Activated T-helper 2 cell treated with anti-CD3 and anti-CD28 coated beads, Interferon-gamma antibody, Interleukin-2, Interleukin-4, amounts not matched to agents 10 μg/mL and 5 μg/mL and 100 μg/mL, durations not matched to agents 14 hours and 24 hours and 36 hours (primary cell): ENCODE results near the gene BRI3BP. TPM values are rescaled to one million over a fixed set of nuclear protein-coding genes. Genes with fewer than 3 reads are reported as not detected.
"Not testable (repeated sequence)": the region's sequence is repeated elsewhere in the genome, so short reads cannot be mapped to it uniquely, and the experiment has no call there.

Experiments
- DNase-seq: peaks from one replicate; pipeline ENCODE4 v3.0.0; 2021; ENCODE audit warnings: low spot score
- H3K27ac Mint-ChIP-seq: one replicate; pipeline ENCODE4 v1.8.0; 2021; ENCODE audit warnings: mixed read lengths
- H3K27me3 Mint-ChIP-seq: one replicate; pipeline ENCODE4 v1.8.0; 2021; ENCODE audit warnings: low read depth, mixed read lengths
- H3K36me3 Mint-ChIP-seq: one replicate; pipeline ENCODE4 v1.8.0; 2021; ENCODE audit warnings: low read depth, mixed read lengths
- H3K4me1 Mint-ChIP-seq: one replicate; pipeline ENCODE4 v1.8.0; 2021; ENCODE audit warnings: low read depth, mixed read lengths
- H3K4me3 Mint-ChIP-seq: one replicate; pipeline ENCODE4 v1.8.0; 2021; ENCODE audit warnings: low read depth, mild to moderate bottlenecking, moderate library complexity, mixed read lengths
- H3K9me3 Mint-ChIP-seq: one replicate; pipeline ENCODE4 v1.8.0; 2021; ENCODE audit warnings: mixed read lengths
- intact Hi-C: fragments of 100-400 bp; cut with micrococcal nuclease; formaldehyde crosslinking; loops from one replicate; pipeline ENCODE4 v1.15.1; 2023
- total RNA-seq: library from RNA; stranded (reverse); gene quantifications from 2 replicates; pipeline ENCODE4 v1.2.3, GENCODE V29; 2022

The BRI3BP gene
- total RNA-seq, 1 donor from 2014 or later: 38.3 TPM

DNA sequence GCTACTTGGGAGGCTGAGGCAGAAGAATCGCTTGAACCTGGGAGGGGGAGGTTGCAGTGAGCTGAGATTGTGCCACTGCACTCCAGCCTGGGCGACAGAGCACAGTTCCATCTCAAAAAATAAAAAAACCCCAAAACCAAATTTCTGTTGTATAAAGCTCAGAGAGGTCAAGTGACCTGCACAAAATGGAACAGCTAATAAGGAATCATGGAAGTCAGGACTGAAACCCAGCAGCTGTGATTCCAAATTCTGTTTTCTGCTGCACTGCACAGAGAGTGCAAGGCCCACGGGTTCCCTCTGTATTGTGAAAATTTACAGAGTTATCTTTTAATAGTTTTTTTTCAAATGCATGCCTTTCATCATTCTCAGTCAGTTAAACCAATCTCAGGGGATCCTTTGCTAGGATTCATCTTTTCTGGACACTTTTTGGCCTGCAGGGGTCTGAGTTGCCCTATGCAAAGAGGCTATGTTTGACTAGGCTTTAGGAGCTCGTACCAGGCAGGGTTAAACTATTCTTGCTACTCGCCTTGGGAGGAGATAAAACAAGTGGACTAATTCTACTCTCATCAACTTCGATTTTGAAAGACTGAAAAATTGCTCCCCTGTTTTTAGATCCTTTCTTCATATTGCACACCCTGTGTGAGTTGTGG, 45.7 kb downstream of the BRI3BP start:
- no peaks in the 10 kb centered on the region for H3K27me3 Mint-ChIP-seq
- H3K27ac Mint-ChIP-seq: no peak overlapping the region
- no peak for DNase-seq
- intact Hi-C loops: no loop called here
- no peaks in the 10 kb centered on the region for H3K4me1 Mint-ChIP-seq
- H3K36me3 Mint-ChIP-seq: peaks cover 4% of the 10 kb centered on the region
- peaks cover 5% of the 10 kb centered on the region for H3K9me3 Mint-ChIP-seq
- no peak overlapping the region for H3K4me3 Mint-ChIP-seq

DNA sequence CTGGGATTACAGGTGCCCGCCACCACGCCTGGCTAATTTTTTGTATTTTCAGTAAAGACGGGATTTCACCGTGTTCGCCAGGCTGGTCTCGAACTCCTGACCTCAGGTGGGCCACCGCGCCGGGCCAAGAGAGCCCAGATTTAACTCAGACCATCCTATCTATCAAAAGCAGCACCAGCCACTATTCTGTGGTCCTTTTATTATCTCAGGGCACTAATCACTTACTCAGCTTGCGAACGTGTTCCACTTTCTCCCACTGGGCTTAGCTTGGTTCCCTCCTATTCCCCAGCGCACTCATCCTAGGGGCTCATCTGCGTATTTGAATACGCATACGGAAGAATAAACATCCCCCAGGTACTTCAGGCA, 55.6 kb downstream of the BRI3BP start:
- DNase-seq: no peak
- Mint-ChIP-seq H3K4me1 (peaks cover 9% of the 10 kb centered on the region), H3K36me3 (no peaks in the 10 kb centered on the region), H3K27ac (peak overlapping the region; percentile 53), H3K27me3 (no peaks in the 10 kb centered on the region), H3K4me3 (peak overlapping the region; percentile 86), H3K9me3 (no peaks in the 10 kb centered on the region)
- intact Hi-C loops: loop anchor here (1.0 kb wide), 2 partner anchors 16 to 56 kb away; partner anchors contain the start of genes AACS and BRI3BP

DNA sequence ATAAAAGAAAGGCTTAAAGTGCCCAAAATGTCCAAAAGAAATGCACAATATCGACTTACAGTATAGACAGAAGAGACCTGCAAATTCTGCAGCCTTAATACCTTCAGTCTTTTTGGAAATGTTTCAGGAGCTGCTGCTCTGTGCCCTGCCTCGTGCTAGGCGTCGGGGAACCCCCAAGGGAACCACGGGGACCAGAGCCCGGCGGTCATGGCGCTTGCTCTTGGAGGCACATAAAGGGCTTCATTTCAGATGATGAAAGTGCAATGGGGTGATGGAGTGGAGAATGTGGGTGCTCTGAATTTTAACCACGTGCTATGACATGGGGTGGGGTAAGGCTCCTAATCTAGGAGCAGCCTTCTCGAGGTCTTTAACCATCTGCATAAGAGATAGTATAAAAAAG, 57.0 kb downstream of the BRI3BP start:
- intact Hi-C loops: no loop called here
- H3K9me3 Mint-ChIP-seq: no peaks in the 10 kb centered on the region
- no peak overlapping the region for H3K27ac Mint-ChIP-seq
- DNase-seq: no peak
- H3K4me1 Mint-ChIP-seq: peaks cover 9% of the 10 kb centered on the region
- peak overlapping the region; percentile 21 for H3K4me3 Mint-ChIP-seq
- no peaks in the 10 kb centered on the region for H3K27me3 Mint-ChIP-seq
- H3K36me3 Mint-ChIP-seq: no peaks in the 10 kb centered on the region

DNA sequence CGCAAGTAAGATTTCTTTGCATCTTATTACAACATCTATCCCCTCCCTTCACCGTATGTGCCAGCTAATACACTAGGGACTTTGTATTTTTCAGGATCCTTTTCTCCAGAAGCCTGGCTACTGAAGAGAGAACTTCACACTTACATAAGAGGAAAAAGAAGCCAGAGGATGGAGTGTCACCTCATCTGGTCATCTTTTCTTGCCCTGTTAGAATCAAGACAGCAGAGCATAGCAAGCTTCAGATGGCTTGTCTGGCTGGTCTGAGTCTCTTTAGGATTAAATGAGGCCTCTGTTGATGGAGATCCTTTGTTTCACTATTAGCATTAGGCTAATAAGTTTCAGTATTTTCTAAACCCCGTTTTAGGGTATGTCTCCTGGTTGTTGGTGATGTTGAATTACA, 57.4 kb downstream of the BRI3BP start:
- Mint-ChIP-seq H3K4me3 (no peak overlapping the region), H3K27me3 (no peaks in the 10 kb centered on the region), H3K36me3 (no peaks in the 10 kb centered on the region), H3K4me1 (peaks cover 9% of the 10 kb centered on the region), H3K27ac (no peak overlapping the region), H3K9me3 (no peaks in the 10 kb centered on the region)
- DNase-seq: no peak
- intact Hi-C loops: no loop called here

DNA sequence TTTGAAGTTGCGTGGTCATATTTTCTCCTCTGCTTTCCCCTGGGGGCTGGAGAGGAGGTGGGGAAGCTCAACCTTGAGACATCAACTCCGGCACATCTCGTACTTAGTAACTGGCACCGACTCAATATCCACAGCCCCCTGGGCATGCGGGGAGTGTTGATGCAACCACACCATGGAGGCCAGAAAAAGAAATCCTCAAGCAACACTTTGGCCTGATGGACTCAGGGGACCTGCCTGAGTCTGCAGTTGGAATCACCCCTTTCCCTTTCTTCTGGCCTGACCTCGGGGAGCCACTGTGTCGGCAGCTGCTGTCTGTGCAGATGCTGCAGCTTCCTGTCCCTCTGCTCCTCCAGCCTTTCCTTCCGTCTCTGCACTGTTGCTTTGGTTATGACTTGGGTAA, 60.4 kb downstream of the BRI3BP start:
- Mint-ChIP-seq H3K27me3 (peaks cover 2% of the 10 kb centered on the region), H3K4me3 (no peak overlapping the region), H3K4me1 (peaks cover 9% of the 10 kb centered on the region), H3K9me3 (no peaks in the 10 kb centered on the region), H3K36me3 (no peaks in the 10 kb centered on the region), H3K27ac (no peak overlapping the region)
- no peak for DNase-seq
- intact Hi-C loops: no loop called here

DNA sequence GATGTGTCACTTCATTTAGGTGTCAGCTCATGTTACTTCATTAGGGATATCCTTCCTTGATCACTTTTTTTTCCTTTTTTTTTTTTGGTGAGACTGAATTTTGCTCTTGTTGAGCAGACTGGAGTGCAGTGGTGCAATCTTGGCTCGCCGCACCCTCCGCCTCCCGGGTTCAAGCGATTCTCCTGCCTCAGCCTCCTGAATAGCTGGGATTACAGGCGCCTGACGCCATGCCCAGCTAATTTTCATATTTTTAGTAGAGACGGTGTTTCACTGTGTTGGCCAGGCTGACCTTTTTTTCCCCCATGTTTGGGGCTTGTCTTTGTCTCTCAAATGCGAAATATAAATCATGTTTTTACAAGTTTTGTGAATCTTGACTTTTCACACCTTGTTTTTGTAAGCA, 62.1 kb downstream of the BRI3BP start:
- Mint-ChIP-seq H3K9me3 (no peaks in the 10 kb centered on the region), H3K36me3 (no peaks in the 10 kb centered on the region), H3K4me3 (no peak overlapping the region), H3K4me1 (peaks cover 2% of the 10 kb centered on the region), H3K27me3 (peaks cover 5% of the 10 kb centered on the region), H3K27ac (no peak overlapping the region)
- intact Hi-C loops: no loop called here
- no peak for DNase-seq

DNA sequence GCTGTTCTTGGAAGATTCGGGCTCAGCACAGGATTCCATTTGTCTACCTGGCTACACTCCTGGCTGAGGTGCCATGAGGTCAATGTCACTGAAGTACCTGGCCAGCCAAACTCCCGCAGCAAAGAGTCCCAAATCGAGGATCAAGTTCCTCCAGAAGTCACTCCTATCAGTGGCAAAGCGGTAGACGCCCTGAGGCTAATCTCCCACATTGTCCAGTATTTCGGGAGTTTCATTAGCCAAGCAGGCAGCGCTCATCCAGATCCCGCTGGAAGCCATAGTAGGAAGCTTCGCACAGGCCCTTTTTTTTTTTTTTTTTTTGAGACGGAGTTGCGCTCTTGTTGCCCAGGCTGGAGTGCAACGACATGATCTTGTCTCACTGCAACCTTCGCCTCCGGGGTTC, 62.9 kb downstream of the BRI3BP start:
- DNase-seq: no peak
- Mint-ChIP-seq H3K4me1 (no peaks in the 10 kb centered on the region), H3K9me3 (no peaks in the 10 kb centered on the region), H3K36me3 (no peaks in the 10 kb centered on the region), H3K4me3 (no peak overlapping the region), H3K27ac (no peak overlapping the region), H3K27me3 (peaks cover 5% of the 10 kb centered on the region)
- intact Hi-C loops: no loop called here

DNA sequence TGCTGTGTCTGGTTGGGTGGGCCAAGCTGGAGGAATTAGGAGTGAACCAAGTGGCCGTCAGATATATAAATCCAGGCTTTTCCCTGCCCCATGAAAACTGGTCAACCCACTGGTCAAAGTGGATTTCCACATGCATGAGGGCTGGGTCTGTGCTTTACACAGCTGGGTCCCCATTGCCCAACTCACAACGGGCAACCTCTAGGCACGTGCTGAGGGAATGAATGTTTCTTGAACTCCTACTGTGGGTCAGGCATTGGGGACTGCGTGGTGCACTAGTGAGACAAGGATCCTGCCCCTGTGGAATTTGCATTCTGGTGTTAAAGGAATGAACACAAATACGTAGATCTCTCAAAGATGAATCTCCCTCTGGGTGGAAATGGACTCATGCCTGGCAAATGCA, 64.3 kb downstream of the BRI3BP start:
- Mint-ChIP-seq H3K27ac (no peak overlapping the region), H3K4me1 (no peaks in the 10 kb centered on the region), H3K9me3 (peaks cover 4% of the 10 kb centered on the region), H3K36me3 (no peaks in the 10 kb centered on the region), H3K4me3 (no peak overlapping the region), H3K27me3 (peaks cover 7% of the 10 kb centered on the region)
- DNase-seq: no peak
- intact Hi-C loops: no loop called here

DNA sequence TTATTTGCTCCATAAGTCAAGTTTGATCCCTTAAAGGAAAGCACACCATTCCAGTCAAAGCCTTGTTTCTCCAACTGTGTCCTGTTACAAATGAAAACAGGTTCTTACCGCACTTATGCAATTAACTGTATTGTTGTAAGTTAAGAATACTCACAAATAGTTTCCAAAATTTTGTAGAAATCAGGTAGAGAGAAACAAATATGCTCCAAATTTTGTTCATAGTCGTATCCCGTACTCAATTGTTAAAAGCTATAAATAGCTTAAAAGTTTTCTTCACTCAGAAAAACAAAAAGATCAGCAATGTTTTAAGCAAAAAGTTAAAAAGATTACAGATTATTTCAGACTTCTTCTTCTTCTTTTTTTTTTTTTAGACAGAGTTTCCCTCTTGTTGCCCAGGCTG, 67.8 kb downstream of the BRI3BP start:
- no peak overlapping the region for H3K4me3 Mint-ChIP-seq
- intact Hi-C loops: no loop called here
- H3K27me3 Mint-ChIP-seq: peaks cover 8% of the 10 kb centered on the region
- H3K27ac Mint-ChIP-seq: no peak overlapping the region
- peaks cover 7% of the 10 kb centered on the region for H3K4me1 Mint-ChIP-seq
- H3K9me3 Mint-ChIP-seq: peaks cover 4% of the 10 kb centered on the region
- no peak for DNase-seq
- no peaks in the 10 kb centered on the region for H3K36me3 Mint-ChIP-seq

DNA sequence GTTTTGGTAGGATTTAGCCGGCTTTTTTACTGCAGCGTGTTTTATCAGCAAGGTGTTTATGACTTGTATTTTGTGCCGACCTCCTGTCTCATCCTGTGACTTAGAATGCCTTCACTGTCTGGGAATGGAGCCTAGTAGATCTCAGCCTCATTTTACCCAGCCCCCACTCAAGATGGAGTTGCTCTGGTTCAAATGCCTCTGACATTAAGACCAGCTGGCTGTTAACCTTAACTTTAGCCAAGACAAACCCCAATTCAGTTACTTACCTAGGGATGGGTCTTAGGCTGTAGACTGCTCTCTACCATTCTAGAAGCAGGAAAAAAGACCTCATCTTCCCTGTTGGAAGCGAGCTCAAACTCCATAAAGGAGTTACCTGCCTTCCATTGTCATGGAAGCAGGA, 70.1 kb downstream of the BRI3BP start:
- H3K4me3 Mint-ChIP-seq, H3K9me3 Mint-ChIP-seq, DNase-seq, intact Hi-C loops, H3K27ac Mint-ChIP-seq, H3K27me3 Mint-ChIP-seq: not testable (repeated sequence)
- H3K36me3 Mint-ChIP-seq: peaks cover 13% of the 10 kb centered on the region
- H3K4me1 Mint-ChIP-seq: peaks cover 16% of the 10 kb centered on the region

DNA sequence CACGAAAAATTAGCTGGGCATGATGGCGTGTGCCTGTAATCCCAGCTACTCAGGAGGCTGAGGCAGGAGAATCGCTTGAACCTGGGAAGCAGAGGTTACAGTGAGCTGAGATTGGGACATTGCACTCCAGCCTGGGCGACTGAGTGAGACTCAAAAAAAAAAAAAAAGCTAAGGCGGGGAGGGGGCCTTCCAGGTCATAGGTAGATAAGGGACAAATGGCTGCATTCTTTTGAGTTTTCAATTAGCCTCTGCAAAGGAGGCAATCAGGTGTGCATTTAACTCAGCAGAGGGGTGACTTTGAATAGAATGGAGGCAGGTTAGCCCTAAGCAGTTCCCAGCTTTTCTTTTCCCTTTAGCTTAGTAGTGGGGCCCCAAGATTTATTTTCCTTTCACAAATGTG, 71.0 kb downstream of the BRI3BP start:
- intact Hi-C loops: no loop called here

DNA sequence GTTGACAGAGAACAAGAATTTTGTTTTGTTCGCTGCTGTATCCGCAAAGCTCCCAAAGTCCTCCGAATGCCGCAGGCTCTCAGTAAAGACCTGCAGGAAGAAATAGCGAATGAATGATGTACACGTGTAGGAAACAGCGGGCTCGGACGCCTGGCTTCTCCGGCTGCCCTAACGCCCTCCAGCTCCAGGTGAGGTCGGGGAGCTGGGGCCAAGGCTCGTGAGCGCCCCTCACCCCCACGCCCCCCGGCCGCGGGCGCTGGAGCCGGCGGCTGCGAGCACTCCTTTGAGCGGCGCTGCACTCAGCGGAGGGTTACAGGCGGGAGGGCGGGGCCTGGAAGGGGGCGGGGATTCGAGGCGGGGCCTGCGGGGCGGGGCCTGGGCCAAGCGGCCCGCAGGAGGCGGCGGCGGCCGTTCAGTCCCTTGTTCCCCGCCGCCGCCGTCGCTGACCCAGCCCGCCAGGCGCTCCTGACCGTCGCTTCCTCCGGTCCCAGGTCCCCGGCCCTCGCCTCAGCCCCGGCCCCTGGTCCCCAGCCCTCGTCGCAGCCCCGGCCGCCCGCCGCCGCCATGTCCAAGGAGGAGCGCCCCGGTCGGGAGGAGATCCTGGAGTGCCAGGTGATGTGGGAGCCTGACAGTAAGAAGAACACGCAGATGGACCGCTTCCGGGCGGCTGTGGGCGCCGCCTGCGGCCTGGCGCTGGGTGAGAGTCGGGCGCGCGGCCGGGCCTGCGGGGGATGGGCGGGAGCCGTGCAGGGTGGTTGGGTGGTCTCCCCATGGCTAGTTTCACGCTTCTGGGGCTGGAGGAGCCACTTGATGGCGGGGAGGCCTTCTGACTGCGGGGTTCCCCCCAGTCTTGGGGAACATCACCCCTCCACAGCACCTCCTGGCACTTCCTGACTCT, 71.8 kb downstream of the BRI3BP start, which contains the start of gene AACS:
Gene AACS (plus strand): TSS at position 415 of the 898 bp plus-strand sequence. CDS start 150 bp downstream, at position 565.
- H3K4me3 Mint-ChIP-seq: peak within 1 kb of the TSS; percentile 87
- H3K27ac Mint-ChIP-seq: peak within 1 kb of the TSS; percentile 50
- H3K36me3 Mint-ChIP-seq: peaks cover 13% of the 10 kb centered on the region
- intact Hi-C loops: loop anchor here (1.0 kb wide), 2 partner anchors 16 to 76 kb away; partner anchors contain the start of gene DHX37
- peaks cover 18% of the 10 kb centered on the region for H3K4me1 Mint-ChIP-seq
- H3K9me3 Mint-ChIP-seq: peaks cover 4% of the 10 kb centered on the region
- peak; percentile 63 for DNase-seq
- H3K27me3 Mint-ChIP-seq: peaks cover 5% of the 10 kb centered on the region

More for the DNA sequence above, 71.0 kb downstream of the BRI3BP start:
- Mint-ChIP-seq H3K36me3 (peaks cover 13% of the 10 kb centered on the region), H3K27ac (no peak overlapping the region), H3K9me3 (peaks cover 4% of the 10 kb centered on the region), H3K4me3 (peak overlapping the region; percentile 75), H3K4me1 (peaks cover 16% of the 10 kb centered on the region), H3K27me3 (peaks cover 6% of the 10 kb centered on the region)
- no peak for DNase-seq
